Sigmoid colon (tissue), 4 donors: ENCODE data around the gene XYLT1.

Source experiments
- CTCF ChIP-seq, 4 experiments: fragments of 450-650 bp in 3 of 4; fragments of 200-600 bp in 1 of 4; IDR thresholded peaks; one replicate each; pipeline ENCODE4 v1.5.1; 2016 to 2019; ENCODE audit warnings: antibody characterized with exemption in 4 of 4, mild to moderate bottlenecking in 3 of 4, moderate library complexity in 2 of 4
- POLR2A ChIP-seq, 2 donors: fragments of 450-650 bp; IDR thresholded peaks; one replicate each; pipeline ENCODE4 v1.6.1; 2016; ENCODE audit warnings: antibody characterized with exemption in 2 of 2, mild to moderate bottlenecking in 2 of 2, moderate library complexity in 2 of 2
- POLR2AphosphoS5 ChIP-seq, 4 donors: sonication (generic); formaldehyde crosslinking; IDR thresholded peaks; one replicate each; pipeline ENCODE4 v1.6.1; 2017; ENCODE audit warnings: antibody characterized with exemption in 4 of 4

DNA sequence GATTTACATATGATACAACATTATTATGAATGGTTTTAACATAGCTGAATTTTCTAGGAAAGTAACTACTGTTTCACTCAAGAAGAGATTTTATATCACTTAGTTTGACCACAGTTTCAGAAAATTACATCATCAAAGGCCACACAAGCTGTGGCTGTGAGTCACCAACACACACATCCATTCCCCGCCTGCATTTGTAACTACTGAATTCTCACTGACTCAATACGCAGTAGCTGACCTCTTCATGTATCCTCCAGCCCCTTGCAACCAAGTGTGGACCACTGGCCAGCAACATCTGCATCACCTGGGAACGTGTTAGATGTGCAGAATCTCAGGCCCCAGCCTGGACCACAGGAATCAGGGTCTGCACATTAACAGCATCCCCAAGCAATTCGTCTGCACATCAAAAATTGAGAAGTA is 197.6 kb downstream of the XYLT1 start:
- TF ChIP-seq CTCF (IDR thresholded peaks at IDR 0.05) (no peak), POLR2A (IDR thresholded peaks at IDR 0.05) (no peak), POLR2AphosphoS5 (IDR thresholded peaks at IDR 0.05) (peak in 1 of 4 donors; percentile 28)
